Hepatocyte (in vitro differentiated cells): Measurements from ENCODE around the gene ADAM11. TPM values are rescaled to one million over a fixed set of nuclear protein-coding genes. Genes with fewer than 3 reads are reported as not detected.
"Not testable (repeated sequence)": the region's sequence is repeated elsewhere in the genome, so short reads cannot be mapped to it uniquely, and the experiment has no call there.

Experiments
- DNase-seq: peaks from one replicate; pipeline ENCODE4 v3.0.0-alpha.2; 2016; ENCODE audit warnings: low spot score
- H2AFZ ChIP-seq: fragments of 200-600 bp; sonication (generic); 2 replicates; pipeline ENCODE4 v1.6.0; 2016; ENCODE audit warnings: antibody characterized with exemption, mild to moderate bottlenecking
- H3K27ac ChIP-seq: fragments of 200-600 bp; sonication (generic); 2 replicates; pipeline ENCODE4 v1.5.1; 2016; ENCODE audit warnings: mild to moderate bottlenecking
- H3K27me3 ChIP-seq: fragments of 200-600 bp; sonication (generic); 2 replicates; pipeline ENCODE4 v1.6.1; 2016
- H3K36me3 ChIP-seq: fragments of 200-600 bp; sonication (generic); replicated peaks from 2 replicates; pipeline ENCODE4 v1.5.1; 2016; ENCODE audit warnings: low read depth; ENCODE audit not compliant: insufficient read depth
- H3K4me1 ChIP-seq: fragments of 200-600 bp; sonication (generic); 2 replicates; pipeline ENCODE4 v1.5.1; 2016; ENCODE audit warnings: mild to moderate bottlenecking, moderate library complexity; ENCODE audit not compliant: insufficient read depth
- H3K4me2 ChIP-seq: fragments of 200-600 bp; sonication (generic); 2 replicates; pipeline ENCODE4 v1.6.0; 2016
- H3K4me3 ChIP-seq: fragments of 200-600 bp; sonication (generic); 2 replicates; pipeline ENCODE4 v1.5.1; 2016; ENCODE audit warnings: mild to moderate bottlenecking
- H3K79me2 ChIP-seq: fragments of 200-600 bp; sonication (generic); 2 replicates; pipeline ENCODE4 v1.6.0; 2017; ENCODE audit warnings: mild to moderate bottlenecking
- H3K9me2 ChIP-seq: fragments of 200-600 bp; sonication (generic); replicated peaks from 2 replicates; pipeline ENCODE4 v1.6.0; 2017; ENCODE audit warnings: mild to moderate bottlenecking; ENCODE audit not compliant: insufficient read depth
- H3K9me3 ChIP-seq: fragments of 200-600 bp; sonication (generic); 2 replicates; pipeline ENCODE4 v1.5.1; 2016; ENCODE audit warnings: low read depth, mild to moderate bottlenecking
- H4K20me1 ChIP-seq: fragments of 200-600 bp; sonication (generic); 2 replicates; pipeline ENCODE4 v1.6.0; 2016; ENCODE audit warnings: mild to moderate bottlenecking; ENCODE audit not compliant: insufficient read depth, poor library complexity, severe bottlenecking
- CTCF ChIP-seq: fragments of 200-600 bp; sonication (generic); IDR thresholded peaks from 2 replicates; pipeline ENCODE4 v1.5.1; 2016; ENCODE audit warnings: antibody characterized with exemption, mild to moderate bottlenecking; ENCODE audit not compliant: poor library complexity
- EZH2 ChIP-seq: fragments of 200-600 bp; sonication (generic); IDR thresholded peaks from 2 replicates; pipeline ENCODE4 v1.6.1; 2016; ENCODE audit warnings: antibody characterized with exemption, mild to moderate bottlenecking, borderline replicate concordance
- EZH2phosphoT487 ChIP-seq: fragments of 200-600 bp; sonication (generic); IDR thresholded peaks from one replicate; pipeline ENCODE4 v1.6.1; 2018; ENCODE audit warnings: antibody characterized with exemption, mild to moderate bottlenecking, low read depth, moderate library complexity; ENCODE audit not compliant: unreplicated experiment, severe bottlenecking
- WGBS: methylation state at CpG from one replicate; pipeline ENCODE4 v1.1.6; 2016; ENCODE audit warnings: low lambda C conversion rate; ENCODE audit errors: missing lambda C conversion rate; 5-methylcytosine and 5-hydroxymethylcytosine counted together
- polyA plus RNA-seq: library from polyadenylated mRNA; unstranded; fragments of >200 nt; fragmentation: Nextera tagmentation; extraction: Ambion mirVana; gene quantifications from 2 replicates; pipeline ENCODE4 v1.2.1, GENCODE V29; 2016
- total RNA-seq: library from RNA; depleted of rRNA; stranded (reverse); fragments of >200 nt; gene quantifications from 2 replicates; pipeline ENCODE4 v1.2.3, GENCODE V29; 2014

ADAM11 gene
- total and polyA plus RNA-seq, 2 experiments from 2014 or later, result 0.50 to 0.90 TPM

GRCh38 chr17:44812263-44812662 lies 53.5 kb downstream of the ADAM11 start:
- H4K20me1 ChIP-seq, result no peaks in the 10 kb centered on the region
- no peaks in the 10 kb centered on the region for H3K9me2 ChIP-seq
- no peaks in the 10 kb centered on the region for H3K27me3 ChIP-seq
- peaks cover 65% of the 10 kb centered on the region for H3K79me2 ChIP-seq
- no peak overlapping the region for H3K27ac ChIP-seq
- TF ChIP-seq CTCF, result no peak
- no peak for TF ChIP-seq EZH2
- TF ChIP-seq EZH2phosphoT487, result no peak
- no peaks in the 10 kb centered on the region for H3K36me3 ChIP-seq
- H3K4me1 ChIP-seq, result no peaks in the 10 kb centered on the region
- no peaks in the 10 kb centered on the region for H3K9me3 ChIP-seq
- 89% methylated on average over 4 of the region's 4 CpGs for WGBS
- DNase-seq, result no peak
- H2AFZ ChIP-seq, result no peak overlapping the region
- no peak overlapping the region for H3K4me2 ChIP-seq
- no peak overlapping the region for H3K4me3 ChIP-seq

GRCh38 chr17:44818508-44818907 lies 59.7 kb downstream of the ADAM11 start:
- not testable (repeated sequence) for H3K4me2 ChIP-seq, H3K27ac ChIP-seq, H3K36me3 ChIP-seq, H3K4me3 ChIP-seq, H3K9me2 ChIP-seq, H2AFZ ChIP-seq, H3K27me3 ChIP-seq, H4K20me1 ChIP-seq, H3K4me1 ChIP-seq, DNase-seq, H3K9me3 ChIP-seq
- H3K79me2 ChIP-seq, result peaks cover 79% of the 10 kb centered on the region
- WGBS, result 97% methylated on average over 6 of the region's 6 CpGs

- peak; percentile 30 for DNase-seq
- TF ChIP-seq EZH2, result no peak
- TF ChIP-seq EZH2phosphoT487, result no peak
- no peak for TF ChIP-seq CTCF
- H4K20me1 ChIP-seq, result no peaks in the 10 kb centered on the region
- no peak overlapping the region for H3K27ac ChIP-seq
- no peaks in the 10 kb centered on the region for H3K36me3 ChIP-seq
- no peaks in the 10 kb centered on the region for H3K9me3 ChIP-seq
- no peak overlapping the region for H3K4me3 ChIP-seq
- H2AFZ ChIP-seq, result no peak overlapping the region
- H3K9me2 ChIP-seq, result no peaks in the 10 kb centered on the region
- no peaks in the 10 kb centered on the region for H3K4me1 ChIP-seq
- H3K79me2 ChIP-seq, result peaks cover 79% of the 10 kb centered on the region
- WGBS, result 40% methylated on average over 7 of the region's 7 CpGs
- H3K4me2 ChIP-seq, result no peak overlapping the region
- H3K27me3 ChIP-seq, result no peaks in the 10 kb centered on the region
Observed at GRCh38 chr17:44820631-44821212, 61.9 kb downstream of the ADAM11 start.

- peaks cover 76% of the 10 kb centered on the region for H3K79me2 ChIP-seq
- not testable (repeated sequence) for H3K27ac ChIP-seq, DNase-seq, H3K4me1 ChIP-seq, H2AFZ ChIP-seq, H3K4me2 ChIP-seq, H3K4me3 ChIP-seq, H3K9me3 ChIP-seq, H3K36me3 ChIP-seq, H3K9me2 ChIP-seq
- H3K27me3 ChIP-seq, result peaks cover 12% of the 10 kb centered on the region
- 96% methylated on average over 9 of the region's 9 CpGs for WGBS
- peaks cover 12% of the 10 kb centered on the region for H4K20me1 ChIP-seq
Observed at GRCh38 chr17:44825236-44825635, 66.4 kb downstream of the ADAM11 start.
